ENCODE measurements around the gene DMGDH.
"Not testable (repeated sequence)": the region's sequence is repeated elsewhere in the genome, so short reads cannot be mapped to it uniquely, and the experiment has no call there.

DMGDH gene

DNA sequence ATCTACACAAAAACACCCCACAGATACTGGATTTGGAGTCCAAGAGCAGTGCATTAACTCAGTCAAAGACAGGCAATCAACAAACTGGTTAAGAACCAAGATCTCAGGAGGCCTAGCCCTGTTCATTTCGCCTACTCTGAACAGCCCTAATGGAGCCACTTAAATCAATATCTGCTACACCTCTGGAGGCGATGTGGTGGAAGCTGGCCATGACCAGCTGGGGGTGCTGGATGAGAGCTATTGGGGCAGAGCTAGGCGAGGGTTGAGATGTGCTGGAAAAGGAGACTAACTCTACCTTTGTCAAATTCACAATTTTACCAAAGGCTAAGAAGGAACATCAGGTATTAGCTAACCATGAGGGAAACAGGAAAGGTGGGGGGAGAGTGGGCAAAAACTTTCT, 61.1 kb downstream of the DMGDH start:
- DNase-seq, result no peak

- DNase-seq, result no peak
Measured at GRCh38 chr5:79007872-79008271, 61.6 kb downstream of the DMGDH start.

DNA sequence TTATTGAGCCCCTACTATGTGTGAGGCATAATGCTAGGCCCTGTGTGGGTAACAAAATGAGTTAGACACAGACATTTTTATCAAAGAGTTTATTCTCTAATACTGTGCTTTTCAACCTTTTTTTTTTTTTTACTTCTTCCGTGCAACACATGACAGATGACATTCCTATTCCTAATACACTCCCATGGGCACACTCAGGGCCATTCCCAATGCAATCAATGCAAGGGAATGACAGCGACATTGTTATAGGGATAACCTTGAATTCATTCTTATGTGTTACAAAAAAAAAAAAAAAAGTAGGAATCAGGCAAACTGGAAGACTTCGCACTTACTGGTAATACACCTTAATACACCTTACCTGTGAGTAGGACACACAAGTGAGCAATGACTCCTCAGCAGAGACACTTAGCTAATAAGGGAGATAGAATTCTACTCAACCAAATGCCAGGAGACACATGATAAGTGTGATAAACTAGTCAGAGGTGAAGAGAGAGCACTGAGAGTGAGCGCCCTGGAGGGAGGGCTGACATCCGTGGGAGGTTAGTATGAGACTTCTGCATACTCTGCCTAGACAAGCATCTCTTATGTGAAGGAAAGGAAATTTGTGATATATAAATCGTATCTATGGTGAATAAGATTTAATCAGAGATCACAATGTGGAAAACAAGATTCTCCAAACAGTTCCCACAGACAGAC, 63.4 kb downstream of the DMGDH start:
- no peak for DNase-seq

- DNase-seq, result no peak
Measured at GRCh38 chr5:79005151-79005550, 64.3 kb downstream of the DMGDH start.

- DNase-seq, result no peak
Measured at GRCh38 chr5:79002374-79002773, 67.1 kb downstream of the DMGDH start.

DNA sequence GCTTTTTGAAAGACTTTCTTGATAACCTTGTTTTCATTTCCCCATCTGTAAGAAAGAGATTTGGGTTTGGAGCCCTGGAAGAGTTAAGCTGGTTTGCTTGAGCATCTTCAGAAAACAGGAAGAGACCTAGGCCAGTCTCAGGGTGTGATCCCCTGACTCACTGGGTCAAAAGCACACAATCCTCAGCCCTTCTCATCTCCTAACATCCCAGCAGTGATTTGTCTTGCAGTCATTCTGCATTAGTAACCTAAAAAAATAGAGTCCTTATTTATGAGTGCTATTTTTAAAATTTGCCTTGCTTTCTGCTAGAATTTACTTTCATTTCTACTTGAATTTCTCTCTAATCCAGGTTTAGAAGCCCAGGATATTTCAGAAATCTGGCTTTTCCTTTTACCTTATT, 68.0 kb downstream of the DMGDH start:
- DNase-seq, result no peak

DNA sequence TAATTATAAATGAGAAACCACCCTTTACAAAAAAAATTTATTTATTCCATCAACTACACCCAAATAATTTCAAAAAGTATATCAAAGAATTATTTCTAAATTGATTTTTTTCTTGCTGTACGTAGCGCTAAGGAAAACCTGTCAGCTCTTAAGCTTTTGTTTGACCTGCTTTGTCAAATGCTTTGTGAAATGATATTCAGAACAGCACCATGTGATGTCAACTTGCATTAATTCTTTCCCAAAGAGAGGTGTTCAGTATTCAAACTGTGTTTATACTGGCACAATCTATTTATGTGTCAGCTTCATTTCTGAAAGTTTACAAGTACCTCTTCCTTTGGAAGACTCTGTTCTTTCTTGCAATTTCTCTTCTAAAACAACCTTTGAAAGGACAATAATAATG, 72.4 kb downstream of the DMGDH start:
- no peak for DNase-seq

DNA sequence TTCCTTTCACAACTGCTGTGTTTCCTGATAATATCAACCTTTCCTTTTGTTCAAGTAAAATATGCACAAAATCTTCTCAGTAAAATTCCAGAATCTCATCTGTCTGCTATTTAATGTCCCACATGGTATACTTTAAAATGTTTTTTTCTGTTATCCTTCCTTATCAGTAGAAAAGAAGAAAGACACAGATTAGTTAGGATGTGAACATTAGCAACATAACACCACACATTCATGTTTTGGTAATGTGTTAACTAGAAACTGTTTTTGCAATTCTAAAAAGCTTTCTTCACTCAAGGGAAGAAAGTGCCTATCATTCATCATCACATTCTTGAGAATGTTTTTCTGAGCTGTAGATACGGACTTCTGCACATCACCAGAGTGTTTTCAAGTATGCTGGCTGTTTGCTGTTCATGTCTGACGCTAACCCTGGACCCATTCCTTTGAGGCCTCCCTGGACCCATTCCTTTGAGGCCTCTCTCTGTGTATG, 73.9 kb downstream of the DMGDH start:
- DNase-seq, result no peak

- DNase-seq, result no peak
Measured at GRCh38 chr5:78993165-78993564, 76.3 kb downstream of the DMGDH start.

GRCh38 chr5:78992146-78992545, 77.3 kb downstream of the DMGDH start:
- no peak for DNase-seq

DNA sequence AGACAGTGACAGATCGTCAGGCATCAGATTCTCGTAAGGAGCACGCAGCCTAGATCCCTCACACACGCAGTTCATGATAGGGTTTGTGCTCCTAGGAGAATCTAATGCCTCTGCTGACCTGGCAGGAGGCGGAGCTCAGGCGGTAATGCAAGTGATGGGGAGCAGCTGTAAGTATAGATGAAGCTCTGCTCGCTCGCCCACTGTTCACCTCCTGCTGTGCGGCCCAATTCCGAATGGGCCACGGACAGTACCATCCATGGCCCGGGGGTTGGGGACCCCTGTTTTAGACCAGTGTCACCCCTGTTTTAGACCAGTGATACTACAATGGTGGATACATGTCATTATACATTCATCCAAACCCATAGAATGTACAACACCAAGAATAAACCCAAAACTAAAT, 80.4 kb downstream of the DMGDH start:
- DNase-seq, result no peak

- no peak for DNase-seq
Measured at GRCh38 chr5:78985725-78986223, 83.7 kb downstream of the DMGDH start.

DNA sequence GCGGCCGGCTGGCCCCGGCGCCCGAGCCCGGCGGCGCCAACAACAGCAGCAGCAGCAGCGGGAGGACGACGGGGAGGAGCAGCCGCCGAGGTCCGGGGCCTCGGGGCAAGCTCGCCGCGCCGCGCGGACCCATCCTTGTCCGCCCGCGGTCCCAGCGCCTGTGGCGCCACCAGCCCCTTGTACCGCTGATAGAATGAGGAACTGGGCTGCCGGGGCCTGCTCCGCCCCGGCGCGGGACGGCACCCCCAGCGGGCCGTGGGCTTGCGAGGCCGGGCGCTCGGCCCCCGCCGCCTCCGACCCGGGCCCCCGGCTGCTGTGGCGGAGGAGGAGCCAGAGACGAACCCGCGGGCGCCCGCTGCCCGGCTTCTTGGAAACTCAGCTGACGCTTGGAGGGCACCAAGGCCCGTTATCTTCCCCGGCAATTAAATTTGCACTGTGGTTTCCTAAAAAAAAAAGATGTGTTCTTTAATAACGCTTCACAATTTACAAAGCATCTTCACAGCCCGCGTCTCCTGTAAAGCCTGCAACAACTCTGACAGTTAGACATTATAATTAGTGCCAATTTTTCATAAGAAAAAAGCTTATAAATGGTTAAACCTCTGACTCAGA, 84.3 kb downstream of the DMGDH start, which contains the start of gene ARSB:
Gene ARSB, minus strand, starts transcription at position 195 of the 609 bp plus-strand sequence. Its CDS starts 62 bp downstream, at position 133.
- DNase-seq, result no peak

DNA sequence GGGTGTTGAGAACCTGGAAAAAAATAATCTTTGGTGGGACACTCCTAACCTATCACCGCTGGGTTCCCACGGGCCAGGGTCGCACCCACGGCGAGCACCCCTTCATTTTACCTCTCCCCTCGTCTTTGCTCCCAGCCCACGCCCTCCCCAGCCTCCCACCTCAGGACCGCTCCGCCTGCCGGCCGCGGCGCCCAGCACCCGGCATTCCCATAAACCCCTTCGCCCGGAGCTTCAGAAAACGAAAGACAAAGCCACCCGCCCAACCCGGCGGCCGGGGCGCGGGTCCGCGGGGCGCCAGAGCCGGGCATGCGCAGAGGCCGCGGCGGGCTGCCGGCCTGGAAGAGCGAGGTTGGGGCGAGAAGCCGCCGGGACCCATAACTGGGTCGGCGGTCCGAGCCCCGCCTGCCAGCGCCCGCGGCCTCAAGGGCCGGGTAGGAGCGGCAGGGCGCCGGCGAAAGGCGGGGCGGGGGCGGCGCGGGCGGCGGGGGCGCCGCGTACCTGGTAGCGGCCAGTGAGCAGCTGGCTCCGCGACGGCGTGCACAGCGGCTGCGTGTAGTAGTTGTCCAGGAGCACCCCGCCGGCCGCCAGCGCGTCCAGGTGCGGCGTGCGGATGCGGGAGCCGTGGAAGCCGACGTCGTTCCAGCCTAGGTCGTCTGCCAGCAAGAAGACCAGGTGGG, 84.9 kb downstream of the DMGDH start:
- peak; percentile 58 for DNase-seq

- no peak for DNase-seq
Measured at GRCh38 chr5:78983601-78984438, 85.7 kb downstream of the DMGDH start.

- not testable (repeated sequence) for DNase-seq
Measured at GRCh38 chr5:78983194-78983593, 86.3 kb downstream of the DMGDH start.

GRCh38 chr5:78979909-78980308, 89.6 kb downstream of the DMGDH start:
- DNase-seq, result no peak

- DNase-seq, result no peak
Measured at GRCh38 chr5:78979117-78979742, 90.2 kb downstream of the DMGDH start.

GRCh38 chr5:78975035-78975434, 94.4 kb downstream of the DMGDH start:
- DNase-seq, result no peak

GRCh38 chr5:78974601-78975000, 94.9 kb downstream of the DMGDH start:
- DNase-seq, result no peak

DNA sequence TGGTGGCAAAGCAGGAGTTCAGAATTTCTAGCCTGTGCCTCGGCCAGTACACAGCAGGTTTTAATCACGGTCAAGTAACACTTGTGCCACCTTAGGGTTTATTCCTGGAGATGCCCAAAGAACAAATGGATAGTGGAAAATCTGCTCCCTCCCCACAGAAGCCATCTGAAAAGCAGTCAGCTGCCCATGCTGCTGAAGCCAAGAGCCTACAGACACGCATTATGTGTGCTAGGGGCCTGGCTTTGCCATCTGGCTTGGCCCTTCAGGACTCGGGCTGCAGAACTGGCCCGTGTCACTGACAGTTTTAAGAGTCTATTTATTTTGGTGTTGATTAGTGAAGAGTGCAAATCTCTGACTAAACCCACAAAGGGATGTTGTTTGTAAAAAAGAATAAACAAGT, 95.5 kb downstream of the DMGDH start:
- no peak for DNase-seq

DNA sequence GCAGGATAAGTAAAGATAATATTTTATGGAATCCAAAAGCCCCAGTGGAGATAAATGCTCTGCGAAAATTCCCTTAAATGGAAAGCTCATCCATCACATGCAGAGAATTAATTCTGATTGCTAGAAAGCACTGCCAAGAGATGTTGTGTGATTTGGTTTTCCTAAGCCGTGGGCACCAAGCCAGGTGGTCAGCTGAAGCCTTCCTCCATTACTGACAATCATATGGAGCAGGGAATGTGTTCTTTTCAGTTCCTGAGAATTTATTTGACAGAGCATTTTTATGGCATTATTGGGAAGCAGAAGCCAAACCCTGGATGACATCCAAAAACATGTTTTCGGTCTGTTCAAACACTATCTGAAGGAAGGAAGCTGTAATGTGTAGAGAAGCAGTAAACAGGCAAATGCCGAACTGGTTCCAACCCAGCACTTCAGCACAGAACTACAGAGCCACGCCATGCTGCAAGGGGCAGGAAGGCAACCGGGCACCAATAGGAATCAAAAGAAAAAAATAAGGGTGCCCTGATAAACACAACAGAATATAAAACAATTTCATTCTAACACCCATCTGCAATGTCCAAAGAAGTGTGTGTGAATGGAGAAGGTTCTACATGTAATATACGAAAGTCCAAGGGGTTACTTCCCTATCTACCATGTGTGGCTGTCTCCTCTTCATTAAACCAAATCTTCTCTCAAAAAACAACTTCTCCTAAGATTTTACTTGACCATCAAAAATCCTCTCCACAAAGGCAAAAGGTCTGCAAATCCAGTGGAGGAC, 96.6 kb downstream of the DMGDH start:
- DNase-seq, result peak; percentile 40

Measured in DMS153 (cell line).